Stimulated activated CD4-positive, alpha-beta T cell treated with anti-CD3 and anti-CD28 coated beads, Interleukin-4, amount 100 ng/mL, for 24 hours (primary cell): ENCODE data around the gene TMPRSS13.
"Not testable (repeated sequence)": the region's sequence is repeated elsewhere in the genome, so short reads cannot be mapped to it uniquely, and the experiment has no call there.

Source experiments
- DNase-seq: peaks from one replicate; pipeline ENCODE4 v3.0.0-alpha.2; 2020

The TMPRSS13 gene

DNA sequence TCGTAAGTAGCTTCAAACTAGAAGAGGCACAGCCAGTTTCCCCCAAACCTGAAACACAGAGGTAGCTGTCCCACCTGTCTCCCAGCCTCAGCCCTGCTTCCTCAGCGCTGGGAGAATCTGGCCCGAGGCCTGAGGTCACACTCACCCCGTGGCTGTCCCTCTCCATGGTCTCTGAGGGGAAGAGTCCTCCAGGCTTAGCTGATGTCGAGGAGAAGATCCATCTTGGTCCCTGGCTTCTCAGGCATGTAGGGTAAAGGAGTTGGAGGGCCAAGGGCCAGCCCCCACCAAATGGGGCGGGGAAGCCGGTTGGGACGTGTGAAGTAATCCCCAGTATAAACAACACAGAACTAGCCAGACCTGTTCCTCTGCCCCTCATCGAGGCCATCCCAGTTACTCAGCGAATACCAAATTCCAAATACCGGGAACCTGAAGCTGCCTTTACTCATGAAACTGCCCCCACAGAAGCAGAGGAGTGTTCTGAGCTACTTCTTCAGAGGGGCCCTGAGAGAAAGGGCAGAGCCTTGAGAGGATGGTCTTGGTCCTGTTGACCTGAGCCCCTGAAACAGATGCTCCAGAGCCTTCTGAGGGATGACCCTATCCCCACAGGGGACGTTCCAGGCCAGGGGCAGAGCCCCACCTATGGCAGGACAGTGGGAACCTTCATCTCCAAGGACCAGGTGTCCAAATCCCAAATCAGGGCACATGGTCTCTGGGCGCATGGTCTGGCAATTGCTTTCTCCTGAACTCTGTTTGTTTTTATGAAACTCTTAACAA is at the start of gene TMPRSS13:
TMPRSS13 (minus strand) TSS at position 261 of the 774 bp plus-strand sequence; CDS start at position 166, 95 bp downstream.
- DNase-seq = no peak

DNA sequence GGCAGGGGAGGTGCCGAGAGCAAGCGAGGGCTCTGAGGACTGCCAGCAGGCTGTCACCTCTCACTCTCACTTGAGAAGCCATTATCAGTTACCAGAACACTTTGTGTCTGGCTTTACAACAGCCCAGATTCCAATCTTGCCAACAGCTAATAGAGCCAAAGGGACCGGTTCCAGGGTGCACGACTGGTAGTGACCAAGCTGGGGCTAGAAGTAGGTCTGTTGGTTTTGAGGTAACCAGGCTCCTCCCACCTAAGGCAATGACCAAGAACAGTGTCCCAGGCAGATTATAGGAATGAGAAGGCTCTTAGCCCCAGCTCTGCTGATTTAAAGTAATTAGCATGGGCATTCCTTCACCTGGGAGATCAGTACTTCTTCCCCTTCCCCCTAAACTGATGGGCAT is 49.8 kb upstream of the TMPRSS13 start:
- no peak for DNase-seq

DNA sequence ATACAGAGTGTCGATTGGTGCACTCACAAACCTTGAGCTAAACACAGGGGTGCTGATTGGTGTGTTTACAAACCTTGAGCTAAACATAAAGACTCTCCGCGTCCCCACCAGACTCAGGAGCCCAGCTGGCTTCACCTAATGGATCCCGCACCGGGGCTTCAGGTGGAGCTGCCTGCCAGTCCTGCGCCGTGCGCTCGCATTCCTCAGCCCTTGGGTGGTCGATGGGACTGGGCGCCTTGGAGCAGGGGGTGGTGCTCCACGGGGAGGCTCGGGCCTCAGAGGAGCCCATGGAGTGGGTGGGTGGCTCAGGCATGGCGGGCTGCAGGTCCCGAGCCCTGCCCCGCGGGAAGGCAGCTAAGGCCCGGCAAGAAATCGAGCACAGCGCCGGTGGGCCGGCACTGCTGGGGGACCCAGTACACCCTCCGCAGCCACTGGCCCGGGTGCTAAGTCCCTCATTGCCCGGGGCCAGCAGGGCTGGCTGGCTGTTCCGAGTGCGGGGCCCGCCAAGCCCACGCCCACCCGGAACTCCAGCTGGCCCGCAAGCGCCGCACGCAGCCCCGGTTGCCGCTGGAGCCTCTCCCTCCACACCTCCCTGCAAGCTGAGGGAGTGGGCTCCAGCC is 49.2 kb upstream of the TMPRSS13 start:
- not testable (repeated sequence) for DNase-seq

GRCh38 chr11:117977612-117978264 is 48.5 kb upstream of the TMPRSS13 start:
- not testable (repeated sequence) for DNase-seq

- DNase-seq = no peak
Measured at GRCh38 chr11:117977029-117977428, 47.8 kb upstream of the TMPRSS13 start.

GRCh38 chr11:117976445-117976844 is 47.2 kb upstream of the TMPRSS13 start:
- DNase-seq = no peak

DNA sequence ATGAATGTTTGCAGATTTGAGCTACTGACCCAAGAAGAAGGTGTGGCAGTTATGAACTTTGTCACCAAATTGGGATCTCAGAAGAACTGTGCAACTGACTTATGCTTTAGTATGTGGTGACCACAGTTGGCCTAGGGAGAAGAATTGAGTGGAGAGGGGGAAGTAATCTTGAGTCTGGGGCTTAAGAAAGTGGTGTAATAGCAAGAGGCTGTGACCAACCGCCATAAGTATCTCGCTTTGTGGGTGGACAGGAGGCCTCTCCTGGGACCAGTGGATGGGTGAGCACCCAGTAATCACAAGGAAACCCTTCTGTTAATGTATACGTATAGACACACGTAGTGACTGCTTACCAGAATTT is 44.3 kb upstream of the TMPRSS13 start:
- DNase-seq = no peak

DNA sequence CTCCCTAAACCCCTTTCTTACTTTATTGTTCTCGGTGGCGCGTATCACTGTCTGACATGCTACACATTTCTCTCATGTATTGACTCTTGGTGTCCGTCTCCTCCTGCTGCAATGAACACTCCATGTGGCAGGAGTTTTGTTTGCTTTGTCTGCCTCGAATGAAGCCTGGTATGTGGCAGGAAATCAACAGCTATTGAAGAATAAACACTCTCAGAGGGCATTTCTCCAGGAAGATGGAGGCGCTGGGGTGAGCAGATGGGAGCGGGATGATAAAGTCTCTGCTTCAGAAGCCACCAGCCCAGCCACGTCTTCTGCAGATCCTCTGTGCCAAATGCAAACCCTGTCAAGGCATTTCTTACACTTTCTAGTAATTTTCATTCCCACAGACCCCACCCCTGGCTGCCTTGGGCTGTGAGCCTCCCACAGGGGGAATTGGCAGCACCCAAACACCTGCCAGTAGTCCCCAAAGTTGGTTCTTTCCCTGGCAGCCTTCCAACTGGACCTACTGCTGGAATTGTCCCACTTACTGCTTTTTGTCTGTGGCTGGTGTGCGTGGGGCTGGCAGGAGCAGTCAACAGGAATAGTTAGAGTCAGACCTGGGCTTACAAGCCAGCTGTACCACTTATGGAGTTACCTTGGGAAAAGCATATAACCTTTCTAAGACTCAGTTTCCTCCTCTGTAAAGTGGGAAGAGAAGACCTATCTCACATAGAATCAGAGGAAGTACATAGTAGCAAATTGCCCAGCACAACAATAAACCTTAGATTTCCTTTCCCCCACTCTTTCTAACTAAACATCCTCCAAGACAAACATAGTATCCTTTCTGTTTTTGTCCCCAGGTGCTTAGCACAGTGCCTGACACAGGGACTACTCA is 43.7 kb upstream of the TMPRSS13 start:
- no peak for DNase-seq

DNA sequence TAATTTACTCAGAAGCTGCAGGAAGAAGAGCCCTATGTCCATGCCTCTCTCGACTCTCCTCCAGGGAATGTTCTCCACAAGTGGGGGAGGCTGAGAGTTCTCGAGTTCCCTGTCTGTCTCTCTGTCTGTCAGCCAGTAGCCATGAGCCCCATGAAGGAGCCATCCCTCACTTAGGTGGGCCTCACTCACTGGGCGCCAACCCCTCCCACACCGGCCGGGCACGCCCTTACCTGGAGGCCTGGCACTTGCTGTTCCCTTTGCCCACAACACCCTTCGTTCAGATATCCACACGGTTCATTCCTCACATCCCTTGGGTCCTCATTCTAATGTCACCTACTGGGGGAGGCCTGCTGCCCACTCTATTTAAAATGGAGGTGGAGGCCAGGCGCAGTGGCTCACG is 42.8 kb upstream of the TMPRSS13 start:
- DNase-seq = no peak

DNA sequence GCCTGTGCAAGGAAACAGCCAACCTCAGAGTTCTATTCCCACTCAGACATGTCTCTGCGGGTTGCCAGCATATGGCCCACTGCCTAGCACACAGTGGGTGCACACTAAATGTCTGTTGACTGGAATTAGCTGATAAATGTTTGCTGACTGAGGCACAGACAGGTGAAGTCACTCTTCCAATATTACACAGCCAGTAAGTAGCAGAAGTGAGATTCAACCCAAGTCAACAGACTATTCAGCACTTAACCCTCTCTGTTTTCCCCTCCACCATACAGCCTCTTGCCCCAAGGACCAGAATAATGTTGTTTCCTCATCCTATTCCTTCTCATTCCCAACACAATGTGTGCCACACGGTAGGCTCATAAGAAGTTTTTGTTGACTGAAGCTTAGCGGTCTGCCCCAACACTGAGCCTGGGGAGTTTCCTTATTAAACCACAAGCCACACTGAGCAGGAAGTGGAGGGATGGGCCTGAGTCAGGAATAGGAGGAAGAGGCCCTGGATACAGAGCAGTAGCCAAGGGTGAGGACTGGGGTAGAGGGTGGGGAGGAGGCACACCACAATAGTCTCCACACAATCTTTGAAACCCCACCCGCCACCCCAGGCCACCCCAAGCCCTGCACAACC is 41.3 kb upstream of the TMPRSS13 start:
- DNase-seq = peak; percentile 44

- no peak for DNase-seq
Measured at GRCh38 chr11:117969160-117969991, 40.2 kb upstream of the TMPRSS13 start.

GRCh38 chr11:117966908-117967307 is 37.7 kb upstream of the TMPRSS13 start:
- no peak for DNase-seq

GRCh38 chr11:117962826-117963225 is 33.6 kb upstream of the TMPRSS13 start:
- no peak for DNase-seq

DNA sequence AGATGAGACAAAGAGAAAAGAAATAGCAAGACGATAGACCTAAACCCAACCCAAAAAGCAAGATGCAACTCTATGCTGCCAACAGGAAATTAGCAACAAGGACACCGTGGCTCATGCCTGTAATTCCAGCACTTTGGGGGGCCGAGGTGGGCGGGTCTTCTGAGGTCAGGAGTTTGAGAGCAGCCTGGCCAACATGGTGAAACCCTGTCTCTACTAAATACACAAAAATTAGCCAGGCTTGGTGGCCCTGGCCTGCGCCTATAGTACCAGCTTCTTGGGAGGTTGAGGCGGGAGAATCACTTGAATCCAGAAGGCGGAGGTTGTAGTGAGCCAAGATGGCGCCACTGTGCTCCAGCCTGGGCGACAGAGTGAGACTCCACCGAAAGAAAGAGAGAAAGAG is 32.7 kb upstream of the TMPRSS13 start:
- no peak for DNase-seq

GRCh38 chr11:117960406-117960805 is 31.2 kb upstream of the TMPRSS13 start:
- no peak for DNase-seq

- DNase-seq = no peak
Measured at GRCh38 chr11:117959438-117960149, 30.4 kb upstream of the TMPRSS13 start.

- no peak for DNase-seq
Measured at GRCh38 chr11:117958949-117959348, 29.7 kb upstream of the TMPRSS13 start.

GRCh38 chr11:117953024-117953671 is 23.9 kb upstream of the TMPRSS13 start:
- no peak for DNase-seq

DNA sequence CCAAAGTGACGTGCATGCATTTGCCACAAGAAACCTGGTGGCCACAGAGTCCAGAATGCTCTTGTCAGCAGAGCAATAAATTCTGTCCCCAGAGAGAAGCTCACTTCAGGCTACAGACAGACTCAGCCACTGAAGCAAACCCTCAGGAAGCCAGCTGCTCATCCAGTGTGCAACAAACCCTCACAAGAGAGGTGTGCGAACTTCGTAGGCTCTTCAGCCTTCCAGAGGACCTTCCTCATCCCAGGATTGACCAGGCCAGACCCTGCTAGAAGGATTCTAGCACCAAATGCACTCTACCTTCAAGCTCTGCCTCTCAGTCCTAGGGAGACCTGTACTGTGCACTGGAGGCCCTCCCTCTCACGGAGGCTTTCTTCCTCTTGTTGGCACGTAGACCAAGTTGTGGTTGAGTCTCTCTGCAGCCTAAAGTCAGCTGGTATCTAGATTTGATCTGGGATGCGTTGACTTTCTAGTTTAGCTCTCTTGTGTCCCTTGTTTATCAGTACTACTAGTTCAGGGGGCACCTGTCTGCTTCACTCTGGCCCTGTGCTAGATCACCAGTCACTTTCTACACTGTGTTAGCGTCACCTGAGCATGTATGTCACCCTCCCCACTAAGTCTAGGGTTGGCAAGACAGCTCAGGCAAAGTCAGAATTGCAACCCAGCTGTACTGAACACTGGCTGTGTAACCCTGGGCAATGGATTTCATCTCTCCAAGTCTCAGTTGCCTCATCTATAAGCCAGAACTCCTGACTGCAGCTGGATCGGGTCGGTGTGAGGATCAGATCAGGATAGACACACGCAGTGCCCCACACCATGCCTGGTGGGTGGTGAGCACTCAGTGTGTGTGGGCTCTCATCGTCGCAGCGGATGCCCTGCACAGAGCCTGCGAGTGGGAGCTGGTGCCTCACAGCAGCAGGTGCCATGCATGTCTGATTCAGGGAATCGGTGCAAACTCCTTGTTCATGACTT is 22.1 kb upstream of the TMPRSS13 start:
- DNase-seq = peak; percentile 28
